Activated CD8-positive, alpha-beta memory T cell treated with anti-CD3 and anti-CD28 coated beads for 1 hour (primary cell): ENCODE measurements around the gene ERCC6L2.

Source experiments
- DNase-seq, 2 donors: peaks; one replicate each; pipeline ENCODE4 v3.0.0-alpha.2; 2020; ENCODE audit warnings: low read depth in 1 of 2; ENCODE audit errors: extremely low read depth in 1 of 2

Gene ERCC6L2

DNA sequence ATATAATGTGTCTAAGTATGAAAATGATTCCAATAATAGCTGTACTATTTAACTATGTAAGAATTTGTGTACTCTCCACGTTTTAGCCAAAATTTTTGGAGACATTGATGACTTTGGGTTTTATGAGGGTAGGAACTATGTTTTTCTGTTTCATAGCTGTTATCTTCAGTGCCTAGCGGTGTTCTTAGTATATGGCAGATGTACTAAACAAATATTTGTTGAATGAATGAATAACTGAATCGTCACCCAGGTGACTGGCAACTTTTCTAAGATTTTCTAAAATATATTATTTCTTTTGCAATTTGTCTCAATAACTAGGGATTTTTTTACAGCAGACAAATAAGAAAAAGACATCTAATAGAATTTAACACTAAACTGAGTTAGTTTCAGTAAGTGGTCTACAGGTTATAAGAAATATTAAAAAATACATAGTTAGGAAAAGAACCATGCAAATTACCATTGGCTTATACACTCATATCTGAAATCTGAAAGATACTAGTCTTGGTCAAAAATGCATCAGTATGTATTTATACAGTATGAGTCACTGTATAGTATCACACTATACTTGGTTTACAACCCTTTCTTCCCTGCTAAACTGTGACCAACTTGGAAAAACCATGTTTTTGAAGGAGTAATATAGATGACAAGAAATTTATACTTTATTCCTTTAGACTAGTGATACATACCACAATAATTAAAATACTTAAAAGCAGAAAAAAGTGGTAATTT is 10.5 kb upstream of the ERCC6L2 start:
- no peak for DNase-seq

DNA sequence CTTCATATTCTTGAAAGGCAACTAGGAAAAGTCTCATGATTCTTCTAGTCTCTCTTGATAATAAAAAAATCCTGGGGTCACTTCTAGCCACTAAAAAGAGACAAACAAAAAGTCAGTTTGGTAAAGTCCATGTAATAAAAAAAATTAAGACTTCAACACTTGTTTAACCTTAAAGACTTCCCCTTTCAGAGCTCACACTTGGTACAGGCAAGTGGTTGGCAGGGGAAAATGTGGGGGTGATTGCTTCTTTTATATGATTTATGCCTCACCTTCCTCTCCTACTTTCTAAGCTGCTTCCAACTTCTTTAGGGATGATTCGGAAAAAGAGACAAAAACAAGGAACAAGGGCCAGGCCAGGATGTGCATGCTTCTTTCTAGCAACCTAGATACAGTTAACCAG is 5.1 kb upstream of the ERCC6L2 start:
- no peak for DNase-seq

DNA sequence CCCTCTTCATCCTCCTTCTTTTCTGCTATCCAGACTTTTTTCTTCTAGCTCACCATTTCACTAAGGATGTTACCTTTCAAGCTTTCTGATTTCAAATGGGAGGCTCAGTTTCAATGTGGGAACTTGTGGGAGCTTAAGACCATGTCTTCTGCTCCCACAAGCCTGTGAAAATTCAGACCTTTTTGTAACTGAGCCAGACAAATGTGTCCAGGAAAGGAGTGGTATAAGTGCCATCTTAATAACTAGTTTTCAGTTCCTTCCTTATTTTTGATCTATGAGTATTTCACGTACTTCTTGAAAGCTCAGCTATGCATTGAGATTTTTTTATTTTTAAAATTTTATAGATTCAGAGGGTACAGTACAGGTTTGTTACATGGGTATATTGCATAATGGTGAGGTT is 4.6 kb upstream of the ERCC6L2 start:
- no peak for DNase-seq

DNA sequence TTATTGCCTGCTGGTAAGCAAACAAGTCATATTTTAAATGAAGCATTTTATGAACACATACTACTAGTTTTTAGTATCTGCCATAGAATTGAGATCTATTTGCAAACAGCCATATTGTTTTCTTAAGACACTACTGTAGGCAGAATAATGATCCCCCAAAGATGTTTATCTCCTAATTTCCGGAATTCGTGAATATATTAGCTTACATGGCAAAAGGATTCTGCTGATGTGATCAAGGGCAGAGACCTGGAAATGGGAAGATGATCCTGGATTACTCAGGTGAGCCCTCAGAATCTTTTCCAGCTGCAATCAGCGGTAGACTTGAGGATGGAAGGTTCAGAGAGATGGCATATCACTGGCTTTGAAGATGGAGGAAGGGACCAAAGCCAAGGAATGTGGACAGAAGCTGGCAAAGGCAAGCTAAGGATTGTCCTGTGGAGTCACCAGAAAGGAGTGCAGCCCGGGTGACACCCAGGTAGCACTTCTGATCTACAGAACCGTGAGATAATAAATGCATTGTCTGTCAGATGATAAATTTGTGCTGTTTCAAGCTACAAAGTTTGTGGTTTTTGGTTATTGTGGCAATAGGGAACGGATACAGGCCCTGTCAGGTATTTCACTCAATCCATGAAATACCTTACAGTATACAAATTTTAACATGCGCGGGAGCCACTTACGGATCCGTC is 1.0 kb upstream of the ERCC6L2 start:
- no peak for DNase-seq

DNA sequence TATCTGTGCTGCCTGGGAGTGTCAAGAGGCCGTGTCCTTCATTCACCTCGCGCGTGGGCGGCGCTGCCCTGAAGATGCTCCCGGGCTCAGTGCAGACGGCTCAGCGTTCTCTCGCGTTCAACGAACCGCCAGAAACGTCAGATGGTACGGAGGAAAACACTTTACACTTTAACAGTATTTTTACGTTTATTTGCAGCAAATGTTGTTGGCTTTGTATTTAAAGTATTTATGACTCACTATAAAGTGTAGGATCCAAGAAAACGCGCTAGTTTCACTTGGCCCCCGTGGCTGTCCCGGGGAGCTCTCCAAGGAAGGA is 544 bp upstream of the ERCC6L2 start:
- DNase-seq, result peak; percentile 38 to 44

DNA sequence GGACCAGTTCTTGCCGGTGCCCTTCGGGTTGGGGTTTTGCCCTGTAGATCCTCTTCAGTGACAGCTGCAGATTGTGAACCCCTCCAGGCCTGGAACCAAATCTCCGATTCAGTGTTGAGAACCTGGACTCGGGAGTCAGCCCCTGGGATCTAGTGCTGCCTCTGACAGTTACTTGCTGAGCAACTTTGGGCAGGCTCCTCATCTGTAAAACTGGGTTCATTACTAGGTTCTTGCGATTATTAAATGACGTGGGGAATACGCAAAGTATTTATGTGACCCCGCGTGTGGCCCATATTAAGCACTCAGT is 600 bp downstream of the ERCC6L2 start:
- no peak for DNase-seq

DNA sequence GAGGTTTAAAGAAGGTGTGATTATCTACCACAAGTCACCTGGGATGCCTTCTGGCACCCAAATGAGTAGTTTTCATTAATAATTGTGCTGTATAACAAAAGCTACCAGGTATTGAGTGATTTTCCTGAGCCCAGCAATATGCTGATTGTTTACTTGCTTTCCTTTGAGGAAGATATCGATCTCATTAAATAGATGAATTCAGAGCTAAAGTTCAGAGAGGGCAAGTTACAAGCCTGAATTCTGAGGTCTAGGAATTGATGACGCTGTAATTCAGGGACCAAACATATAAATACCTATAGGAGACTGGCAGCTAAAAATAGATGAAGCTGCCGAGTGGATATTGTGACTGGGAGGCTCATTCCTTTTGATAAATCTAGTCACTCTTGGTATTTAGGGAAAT is 1.1 kb downstream of the ERCC6L2 start:
- no peak for DNase-seq

DNA sequence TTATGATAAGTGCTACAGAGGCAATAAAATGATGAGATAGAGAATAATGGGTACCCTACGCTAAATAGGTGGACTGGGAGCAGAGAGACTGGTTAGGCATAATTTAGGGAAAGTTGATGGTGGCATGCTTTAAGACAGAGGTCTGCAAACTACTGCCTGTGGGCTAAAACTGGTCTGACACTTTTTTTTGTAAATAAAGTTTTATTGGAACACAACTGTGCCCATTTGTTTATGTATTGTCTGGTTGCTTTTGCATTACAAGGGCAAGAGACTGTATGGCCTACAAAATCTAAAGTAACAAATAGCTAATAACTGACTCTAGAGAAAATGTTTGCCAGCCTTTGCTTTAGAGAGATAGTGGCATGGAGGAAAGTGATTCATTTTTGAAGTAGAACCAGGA is 2.5 kb downstream of the ERCC6L2 start:
- DNase-seq, result no peak

DNA sequence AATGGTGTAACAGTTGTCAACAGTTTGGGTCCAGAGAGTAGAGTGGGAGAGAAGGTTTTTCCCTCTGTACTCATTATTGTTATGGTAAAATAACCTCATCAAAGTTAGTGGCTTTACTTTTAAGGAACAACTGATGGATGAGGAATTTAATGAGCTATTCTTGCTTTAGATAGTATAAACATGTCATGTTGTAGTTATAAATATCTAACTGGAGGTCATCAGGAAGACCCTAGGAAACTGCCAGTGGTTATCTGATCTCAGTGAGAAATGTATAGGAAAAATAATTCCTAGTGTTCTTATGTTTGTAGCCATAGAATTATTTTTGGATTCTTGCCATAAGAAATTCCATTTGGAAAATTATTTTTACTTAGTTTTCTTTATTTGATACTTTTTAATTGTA is 4.1 kb downstream of the ERCC6L2 start:
- no peak for DNase-seq

DNA sequence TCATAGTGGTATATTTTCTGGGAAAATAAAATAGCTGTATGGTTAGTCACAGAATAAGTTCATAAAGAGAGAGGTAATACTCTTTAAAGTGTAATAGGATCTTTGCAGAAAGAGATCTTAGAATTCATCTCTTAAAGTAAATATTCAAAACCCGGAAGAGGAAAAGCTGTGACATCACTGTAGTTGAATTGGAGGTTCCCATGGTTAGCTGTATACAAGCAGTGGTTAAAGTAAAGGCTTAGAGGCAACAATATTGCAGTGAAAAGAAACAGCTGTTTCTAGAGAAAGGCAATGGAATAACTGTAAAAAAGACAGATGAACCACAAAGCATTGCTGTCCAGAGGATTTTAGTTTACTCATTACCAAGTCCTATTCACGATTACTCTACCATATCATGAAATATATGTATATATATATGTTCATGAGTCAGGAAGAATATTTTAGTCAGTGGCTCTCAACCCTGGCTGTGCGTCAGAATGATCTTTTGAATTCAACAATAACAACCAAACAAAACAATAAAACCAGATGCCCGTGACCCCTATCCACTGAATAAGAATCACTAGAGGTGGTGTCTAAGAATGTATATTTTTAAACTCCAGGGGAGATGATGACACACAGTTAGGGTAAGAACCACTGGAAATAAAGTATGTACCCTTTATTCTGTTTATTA is 4.7 kb downstream of the ERCC6L2 start:
- no peak for DNase-seq

DNA sequence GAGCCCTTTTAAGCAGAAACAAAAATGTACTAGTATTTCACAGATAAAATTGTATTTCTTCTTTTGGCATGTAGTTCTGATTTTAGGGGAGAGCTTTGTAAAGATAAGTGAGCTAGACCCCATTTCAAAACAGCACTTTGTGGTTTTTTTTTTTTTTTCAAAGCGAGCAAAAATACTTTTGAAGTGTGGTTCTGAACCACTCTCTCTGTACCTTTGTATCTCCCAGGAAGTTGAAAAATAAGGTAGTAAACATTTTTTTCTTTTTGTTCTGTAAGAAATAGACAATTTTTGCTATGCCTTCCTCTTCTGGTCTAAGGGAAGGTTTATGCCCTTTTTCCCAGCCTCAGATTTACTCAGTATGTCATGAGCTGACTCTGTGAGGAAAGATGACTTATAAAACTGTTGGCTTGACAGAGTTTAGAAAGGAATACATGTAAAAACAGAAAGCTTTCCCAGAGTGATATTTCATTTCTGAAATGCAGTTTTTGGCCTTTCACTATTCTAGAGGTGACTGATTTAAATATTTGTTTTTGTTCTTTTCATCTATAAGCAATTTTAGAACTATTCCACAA is 12.5 kb downstream of the ERCC6L2 start:
- DNase-seq, result no peak

DNA sequence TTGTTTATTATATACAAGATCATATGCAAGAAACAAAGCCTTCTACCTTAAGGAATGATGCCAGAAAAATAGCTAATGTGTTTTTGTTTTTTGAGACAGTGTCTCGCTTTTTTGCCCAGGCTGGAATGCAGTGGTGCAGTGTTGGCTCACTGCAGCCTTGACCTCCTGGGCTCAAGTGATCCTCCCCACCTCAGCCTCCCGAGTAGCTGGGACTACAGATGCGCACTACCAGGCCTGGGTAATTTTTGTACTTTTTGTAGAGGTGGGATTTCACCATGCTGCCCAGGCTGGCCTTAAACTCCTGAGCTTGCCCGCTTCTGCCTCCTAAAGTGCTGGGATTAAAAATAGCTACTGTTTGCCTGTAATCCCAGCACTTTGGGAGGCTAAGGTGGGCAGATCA is 15.1 kb downstream of the ERCC6L2 start:
- DNase-seq, result no peak

DNA sequence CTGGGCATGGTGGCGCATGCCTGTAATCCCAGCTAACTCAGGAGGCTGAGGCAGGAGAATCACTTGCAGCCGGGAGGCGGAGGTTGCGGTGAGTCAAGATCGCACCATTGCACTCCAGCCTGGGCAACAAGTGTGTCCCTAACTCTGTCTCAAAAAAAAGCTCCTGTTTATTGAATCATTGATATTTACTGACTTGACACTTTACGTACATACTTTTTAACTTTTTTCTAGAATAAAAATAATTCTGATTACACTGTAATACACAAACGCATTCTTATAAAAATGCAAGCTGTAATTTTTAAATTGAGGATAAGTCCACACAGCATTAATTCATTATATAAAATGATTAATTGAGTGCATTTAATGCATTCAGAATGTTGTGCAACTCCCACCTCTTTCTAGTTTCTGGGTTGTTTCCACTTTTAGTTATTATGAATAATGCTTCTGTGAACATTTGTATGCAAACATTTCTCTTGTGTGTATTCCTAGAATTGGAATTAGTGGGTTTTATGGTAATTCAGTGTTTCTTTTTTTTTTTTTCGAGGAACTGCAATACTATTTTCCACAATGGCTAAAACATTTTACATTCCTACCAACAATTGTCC is 15.7 kb downstream of the ERCC6L2 start:
- no peak for DNase-seq

DNA sequence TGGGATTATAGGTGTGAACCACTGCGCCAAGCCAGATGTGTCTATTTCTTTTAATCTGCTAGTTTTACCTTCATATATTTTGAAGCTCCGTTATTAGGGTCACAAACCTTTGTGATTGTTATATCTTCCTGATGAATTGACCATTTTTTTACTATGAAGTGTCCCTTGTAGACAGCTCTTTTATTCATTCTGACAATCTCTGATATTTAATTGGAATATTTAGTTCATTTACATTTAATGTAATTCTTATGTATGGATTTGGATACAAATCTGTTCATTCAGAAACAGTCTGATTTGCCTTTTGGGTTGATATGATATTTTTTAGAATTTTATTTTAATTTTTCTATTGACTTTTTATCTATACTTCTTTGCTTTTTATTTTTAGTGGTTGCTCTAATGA is 17.2 kb downstream of the ERCC6L2 start:
- DNase-seq, result no peak

DNA sequence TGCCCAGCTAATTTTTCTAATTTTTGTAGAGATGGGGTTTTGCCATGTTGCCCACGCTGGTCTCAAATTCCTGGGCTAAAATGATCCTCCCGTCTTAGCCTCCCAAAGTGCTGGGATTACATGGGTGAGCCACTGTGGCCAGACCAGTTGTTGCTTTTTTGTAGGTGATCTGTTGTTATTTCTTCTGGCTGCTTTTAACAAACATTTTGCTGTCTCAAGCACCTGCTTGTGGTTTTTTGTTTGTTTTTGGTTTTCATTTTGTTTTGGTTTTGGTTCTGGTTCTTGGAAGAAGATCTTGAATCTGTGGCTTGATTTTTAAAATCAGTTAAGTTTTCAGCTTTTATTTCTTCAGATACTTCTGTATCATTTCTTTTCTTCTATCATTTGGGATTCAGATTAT is 21.1 kb downstream of the ERCC6L2 start:
- DNase-seq, result no peak

DNA sequence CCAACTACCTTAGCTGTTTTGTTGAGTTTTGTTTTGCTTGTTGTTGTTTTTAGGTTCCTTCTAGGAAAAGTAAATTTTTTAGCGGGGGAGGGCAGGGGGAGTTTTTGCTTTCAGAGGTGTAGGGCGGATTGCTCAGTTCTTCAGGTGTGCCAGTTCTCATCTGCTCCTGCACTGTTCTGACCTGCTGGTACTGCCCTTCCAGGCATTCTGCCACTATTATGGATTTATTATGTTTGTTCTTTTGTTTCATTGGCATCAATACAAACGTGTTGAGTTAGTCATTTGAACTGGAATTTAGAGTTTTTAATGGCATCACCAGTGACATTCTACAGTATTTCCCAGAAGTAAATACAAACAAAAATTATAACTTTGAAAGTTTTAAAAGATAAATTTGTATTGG is 26.0 kb downstream of the ERCC6L2 start:
- no peak for DNase-seq

DNA sequence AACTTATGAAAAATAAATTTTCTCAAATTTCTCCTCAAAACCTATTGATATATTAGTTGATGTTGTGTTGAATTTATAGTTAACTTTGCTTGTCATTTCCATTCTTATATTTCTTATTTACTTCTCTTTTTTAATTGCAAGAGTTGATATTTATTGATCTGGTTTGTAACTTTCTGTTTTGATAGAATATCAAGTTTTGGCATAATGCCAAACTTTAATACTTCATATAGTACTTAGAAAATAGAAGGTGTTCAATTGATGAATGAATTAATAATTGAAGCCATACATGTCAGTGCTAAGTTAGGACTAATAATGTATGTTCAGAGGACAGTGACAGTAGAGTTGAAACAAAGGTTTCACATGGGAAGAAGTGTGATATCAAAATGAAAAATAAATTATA is 27.9 kb downstream of the ERCC6L2 start:
- no peak for DNase-seq

DNA sequence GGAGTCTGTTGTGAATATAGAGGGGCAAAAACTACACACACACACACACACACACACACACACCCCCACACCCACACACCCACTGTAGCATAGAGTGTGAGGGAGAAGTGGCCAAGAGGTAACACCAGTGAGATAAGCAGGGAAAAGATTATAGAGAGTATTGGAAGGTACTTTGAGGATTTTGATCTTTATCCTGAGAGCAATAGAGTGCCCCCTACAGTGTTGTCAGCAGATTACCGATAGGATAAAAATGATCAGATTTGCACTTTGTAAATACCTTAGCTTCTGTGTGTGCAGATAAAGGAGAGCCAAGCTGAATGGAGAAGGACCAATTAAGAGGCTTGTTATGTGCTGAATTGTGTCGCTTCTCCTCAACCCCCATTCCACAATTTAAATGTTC is 32.3 kb downstream of the ERCC6L2 start:
- no peak for DNase-seq

DNA sequence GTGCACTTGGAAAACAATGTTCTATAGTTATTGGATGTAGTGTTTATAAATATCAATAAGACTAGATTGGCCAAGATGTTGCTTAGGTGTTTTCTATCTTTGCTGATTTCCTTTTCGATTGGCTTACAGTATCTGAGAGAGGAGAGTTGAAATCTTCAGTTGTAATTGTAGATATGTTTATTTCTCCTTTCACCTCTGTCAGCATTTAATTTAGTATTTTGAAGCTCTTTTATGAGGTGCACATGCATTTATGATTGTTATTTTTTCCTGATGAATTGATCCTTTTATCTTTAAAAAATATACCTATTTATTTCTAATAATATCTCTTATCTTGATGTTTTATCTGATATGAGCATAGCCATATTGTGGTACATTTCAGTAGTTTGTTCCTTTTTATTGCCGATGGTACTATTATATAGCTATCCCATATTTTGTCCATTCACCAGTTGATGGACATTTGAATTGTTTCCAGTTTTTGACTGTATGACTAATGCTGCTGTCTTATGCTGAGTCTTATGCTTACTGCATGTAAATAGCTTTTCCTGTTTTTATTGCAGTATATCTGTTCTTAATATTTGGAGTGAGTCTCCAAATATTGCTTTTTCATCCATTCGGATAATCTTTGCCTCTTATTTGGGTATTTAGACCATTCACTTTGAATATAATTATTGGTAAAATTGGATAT is 34.7 kb downstream of the ERCC6L2 start:
- DNase-seq, result no peak

DNA sequence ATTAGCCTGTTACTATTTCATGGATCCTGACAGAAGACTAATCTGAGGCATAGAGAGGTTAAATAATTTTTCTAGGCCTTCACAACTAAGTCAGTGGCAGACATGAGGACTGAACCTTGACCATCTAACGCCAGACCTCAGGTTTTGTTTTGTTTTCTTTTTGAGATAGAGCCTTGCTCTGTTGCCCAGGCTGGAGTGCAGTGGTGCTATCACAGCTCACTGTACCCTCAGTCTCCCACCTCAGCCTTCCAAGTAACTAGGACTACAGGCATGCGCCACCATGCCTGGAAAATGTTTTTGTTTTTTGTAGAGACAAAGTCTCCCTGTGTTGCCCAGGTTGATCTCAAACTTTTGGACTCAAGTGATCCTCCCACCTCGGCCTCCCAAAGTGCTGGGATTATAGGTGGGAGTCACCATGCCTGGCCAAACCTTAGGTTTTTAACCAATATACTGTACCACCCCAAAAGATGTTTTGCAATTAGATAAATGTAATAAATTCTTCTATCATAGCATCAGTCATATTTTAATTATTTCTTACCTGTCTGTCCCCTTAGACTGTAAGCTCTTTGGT is 35.4 kb downstream of the ERCC6L2 start:
- DNase-seq, result no peak

DNA sequence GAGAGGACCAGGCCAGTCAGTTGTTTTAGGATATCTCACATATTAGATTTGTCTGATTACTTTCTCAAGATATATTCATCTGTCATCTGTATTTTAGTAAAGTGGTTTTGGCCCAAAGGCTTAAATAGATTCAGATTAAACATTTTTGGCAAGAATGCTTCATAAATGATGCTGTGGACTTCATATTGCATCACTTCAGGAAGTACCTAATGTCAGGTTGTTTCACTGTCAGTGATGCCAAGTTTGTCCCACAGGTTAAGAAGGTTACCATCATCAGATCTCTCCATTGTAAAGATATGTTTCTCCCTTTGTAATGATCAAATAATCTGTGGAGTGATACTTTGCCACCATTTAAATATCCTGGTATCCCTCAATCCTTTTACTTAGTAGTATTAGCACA is 37.3 kb downstream of the ERCC6L2 start:
- no peak for DNase-seq
